ENCODE results near the gene YKT6. TPM values are rescaled to one million over a fixed set of nuclear protein-coding genes. Genes with fewer than 3 reads are reported as not detected.

The YKT6 gene
- total and polyA plus RNA-seq, 2 of the 8 experiments (the other 6 are each of a cell fraction or from before 2014, with no cell fraction given): 75.3 to 103 TPM

GRCh38 chr7:44191171-44191570 lies 9.6 kb upstream of the YKT6 start:
- H3K4ac ChIP-seq (replicated peaks; ENCODE audit: insufficient read length, low read depth, low read length): no peak overlapping the region
- H3K27me3 ChIP-seq (replicated peaks in 1 of 4; ENCODE audit: control insufficient read depth in 3 of 4, extremely low read depth in 1 of 4, insufficient read depth in 3 of 4, low read length in 3 of 4): peaks cover 0 to 3% (median 0%) of the 10 kb centered on the region in 4 experiments; a peak in 2 of 7 replicates
- no peak overlapping the region for H3K9ac ChIP-seq (replicated peaks in 1 of 4; ENCODE audit: extremely low read depth in 1 of 4, low read depth in 3 of 4, low read length in 3 of 4)
- DNase-seq (ENCODE audit: low read depth in 1 of 2, low spot score in 2 of 2): no peak
- no peak overlapping the region for H3K56ac ChIP-seq (replicated peaks; ENCODE audit: insufficient read length, low read depth, low read length)
- no peak for FAIRE-seq
- H3K27ac ChIP-seq (ENCODE audit: low read depth, low read length): no peak overlapping the region
- no peak overlapping the region for H4K91ac ChIP-seq (replicated peaks; ENCODE audit: insufficient read length, low read length)
- H2BK12ac ChIP-seq (ENCODE audit: low read depth, low read length): no peak overlapping the region
- no peaks in the 10 kb centered on the region for H3K79me2 ChIP-seq (ENCODE audit: control insufficient read depth in 1 of 2, insufficient read depth in 2 of 2, low read length in 2 of 2)
- H3K4me2 ChIP-seq (ENCODE audit: insufficient read depth in 1 of 2, low read depth in 2 of 2, low read length in 2 of 2): no peak overlapping the region
- H2AFZ ChIP-seq (ENCODE audit: low read length): no peak overlapping the region
- no peak overlapping the region for H2AK5ac ChIP-seq (ENCODE audit: low read depth, low read length)
- H3K79me1 ChIP-seq (ENCODE audit: low read depth, low read length): no peaks in the 10 kb centered on the region
- H2BK5ac ChIP-seq (ENCODE audit: low read depth, low read length): no peak overlapping the region
- H3K18ac ChIP-seq (ENCODE audit: extremely low read depth, low read length): no peak overlapping the region
- no peaks in the 10 kb centered on the region for H3K9me3 ChIP-seq (ENCODE audit: insufficient read depth in 2 of 2, low read depth in 1 of 2, low read length in 1 of 2)
- no peak overlapping the region for H3K23ac ChIP-seq (ENCODE audit: insufficient read length)
- H3K36me3 ChIP-seq (ENCODE audit: control insufficient read depth in 2 of 4, insufficient read depth in 4 of 4, low read length in 3 of 4): no peaks in the 10 kb centered on the region
- H2BK15ac ChIP-seq (ENCODE audit: low read length): no peak overlapping the region
- no peak overlapping the region for H4K5ac ChIP-seq (ENCODE audit: insufficient read length, low read depth, low read length)
- no peak overlapping the region for H3K4me3 ChIP-seq (ENCODE audit: extremely low read depth in 1 of 4, insufficient read depth in 2 of 4, low read depth in 3 of 4, low read length in 4 of 4)
- no peaks in the 10 kb centered on the region for H4K20me1 ChIP-seq (replicated peaks in 1 of 2; ENCODE audit: control insufficient read depth in 1 of 2, insufficient read depth in 2 of 2, low read length in 2 of 2)
- POLR2A ChIA-PET (ENCODE audit: partially characterized antibody): no interaction called here
- no peak overlapping the region for H2BK120ac ChIP-seq (replicated peaks; ENCODE audit: low read depth, low read length)
- no peak overlapping the region for H4K8ac ChIP-seq (ENCODE audit: extremely low read depth, insufficient read depth, low read length)
- 84% methylated on average over 5 of the region's 5 CpGs; no CpG with 5 or more reads in 1 of the 2 experiments for WGBS, 2 experiments (ENCODE audit: extremely low coverage in 1 of 2, insufficient coverage in 1 of 2, insufficient read length in 1 of 2, insufficient replicate concordance in 2 of 2, low coverage in 1 of 2, low lambda C conversion rate in 2 of 2, missing lambda C conversion rate in 1 of 2)
- TF ChIP-seq CEBPB (IDR thresholded peaks at IDR 0.05; ENCODE audit: low read depth, low read length) (0 out of 2 replicates have a peak, but pooled peaks have one; percentile 7), CHD1 (IDR thresholded peaks at IDR 0.05; ENCODE audit: low read depth, low read length) (no peak)
- no peaks in the 10 kb centered on the region; a peak in 2 of 7 replicates for H3K4me1 ChIP-seq (replicated peaks in 1 of 4; ENCODE audit: control insufficient read depth in 3 of 4, insufficient read depth in 4 of 4, low read length in 3 of 4)
- CTCF ChIA-PET (ENCODE audit: partially characterized antibody): no interaction called here
- no peak overlapping the region for H2BK20ac ChIP-seq (ENCODE audit: low read length)
- H3K14ac ChIP-seq (ENCODE audit: insufficient read length): no peak overlapping the region
- no peaks in the 10 kb centered on the region for H3K23me2 ChIP-seq (ENCODE audit: low read depth, low read length)

Data from H1 (cell line).